Stimulated activated CD8-positive, alpha-beta memory T cell treated with anti-CD3 and anti-CD28 coated beads, Interleukin-15, amount 100 ng/mL, for 1 hour (primary cell): Measurements from ENCODE around the gene KRTAP24-1.

Experiments used
- DNase-seq: peaks from one replicate; pipeline ENCODE4 v3.0.0-alpha.2; 2020; ENCODE audit warnings: low read depth

KRTAP24-1 gene

GRCh38 chr21:30234050-30234449 is 48.7 kb downstream of the KRTAP24-1 start:
- no peak for DNase-seq

DNA sequence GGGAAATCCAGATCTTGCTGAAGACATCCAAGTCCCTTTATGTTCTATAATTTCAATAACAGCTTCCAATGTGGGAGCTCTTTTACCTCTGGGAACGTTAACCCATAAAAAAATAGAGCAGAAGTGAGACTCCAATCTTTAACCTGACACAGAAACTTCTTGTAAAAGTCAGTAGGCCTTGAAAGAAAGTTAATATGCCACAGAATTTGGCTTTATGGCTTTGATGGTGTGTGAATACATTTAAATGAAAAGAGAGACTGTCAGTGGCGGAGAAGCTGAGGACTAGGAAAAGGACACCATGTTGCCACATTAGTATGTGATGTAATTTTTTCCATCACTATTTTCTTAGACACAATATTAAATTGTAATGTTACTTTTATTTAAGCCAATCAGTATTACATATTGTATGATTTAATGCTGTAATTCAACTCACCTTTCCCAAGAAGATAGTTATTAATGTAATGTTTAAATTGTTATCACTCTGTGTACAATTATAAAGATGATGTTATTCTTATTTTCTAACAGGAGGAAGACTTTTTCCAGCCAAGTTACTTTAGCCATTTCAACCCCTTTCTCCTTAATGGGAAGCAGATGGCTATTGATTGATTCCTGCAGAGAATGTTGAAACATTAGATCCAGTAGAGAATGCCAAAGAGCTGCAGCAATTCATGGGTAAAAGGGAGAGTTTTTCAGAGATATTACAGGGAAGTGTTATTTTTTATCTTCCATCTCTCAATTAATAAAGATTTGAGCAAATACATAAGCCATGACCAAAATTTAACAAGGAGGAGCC is 49.3 kb downstream of the KRTAP24-1 start:
- DNase-seq, result no peak

- no peak for DNase-seq
Measured at GRCh38 chr21:30232011-30232410, 50.7 kb downstream of the KRTAP24-1 start.
